H9 (cell line): ENCODE results near the gene DNAJB6. TPM values are rescaled to one million over a fixed set of nuclear protein-coding genes. Genes with fewer than 3 reads are reported as not detected.
A peak's percentile ranks its signal among the peaks of the same experiment; 100 is the strongest.

Experiments used
- DNase-seq: peaks from one replicate; pipeline ENCODE4 v3.0.0-alpha.2; 2017
- H2AFZ ChIP-seq: one replicate; pipeline ENCODE4 v1.6.1; 2013; ENCODE audit warnings: mild to moderate bottlenecking, low read length, control low read depth, moderate library complexity
- H2AK5ac ChIP-seq: 2 replicates; pipeline ENCODE4 v1.6.1; 2013; ENCODE audit warnings: low read length, control low read depth, mixed read lengths; ENCODE audit not compliant: insufficient read length
- H2BK120ac ChIP-seq: one replicate; pipeline ENCODE4 v1.6.1; 2013; ENCODE audit warnings: low read depth, mild to moderate bottlenecking, low read length, control low read depth, inconsistent platforms; ENCODE audit not compliant: poor library complexity, severe bottlenecking
- H2BK12ac ChIP-seq: 2 replicates; pipeline ENCODE4 v1.6.1; 2013; ENCODE audit warnings: low read length, control low read depth, mixed read lengths, low read depth; ENCODE audit not compliant: insufficient read length
- H2BK15ac ChIP-seq: 2 replicates; pipeline ENCODE4 v1.6.1; 2013; ENCODE audit warnings: low read depth, low read length, control low read depth
- H2BK20ac ChIP-seq: one replicate; pipeline ENCODE4 v1.6.1; 2013; ENCODE audit warnings: low read depth, mild to moderate bottlenecking, low read length, control low read depth, inconsistent platforms; ENCODE audit not compliant: poor library complexity, severe bottlenecking
- H2BK5ac ChIP-seq: 2 replicates; pipeline ENCODE4 v1.6.1; 2013; ENCODE audit warnings: low read length, control low read depth, mixed read lengths; ENCODE audit not compliant: insufficient read length
- H3K14ac ChIP-seq: 2 replicates; pipeline ENCODE4 v1.6.1; 2013; ENCODE audit warnings: low read length, control low read depth; ENCODE audit not compliant: insufficient read depth
- H3K18ac ChIP-seq: 2 replicates; pipeline ENCODE4 v1.6.1; 2013; ENCODE audit warnings: low read depth, mild to moderate bottlenecking, mixed read lengths, low read length, control low read depth; ENCODE audit not compliant: insufficient read length
- H3K23ac ChIP-seq: 2 replicates; pipeline ENCODE4 v1.6.1; 2013; ENCODE audit warnings: low read length, control low read depth, mixed read lengths, low read depth; ENCODE audit not compliant: insufficient read length
- H3K23me2 ChIP-seq: 2 replicates; pipeline ENCODE4 v1.6.1; 2013; ENCODE audit warnings: low read depth, mild to moderate bottlenecking, mixed read lengths, low read length, control low read depth; ENCODE audit not compliant: insufficient read length, poor library complexity, severe bottlenecking
- H3K27ac ChIP-seq: 2 replicates; pipeline ENCODE4 v1.5.1; 2013; ENCODE audit warnings: low read length, control low read depth, mixed read lengths, low read depth; ENCODE audit not compliant: insufficient read length
- H3K27me3 ChIP-seq: 2 replicates; pipeline ENCODE4 v1.6.1; 2013; ENCODE audit warnings: low read length, control low read depth, inconsistent platforms; ENCODE audit not compliant: insufficient read depth
- H3K4ac ChIP-seq: 2 replicates; pipeline ENCODE4 v1.6.1; 2013; ENCODE audit warnings: low read depth, mild to moderate bottlenecking, control low read depth, inconsistent platforms, low read length, moderate library complexity
- H3K4me1 ChIP-seq: 2 replicates; pipeline ENCODE4 v1.6.1; 2013; ENCODE audit warnings: low read length, control low read depth, inconsistent platforms; ENCODE audit not compliant: insufficient read depth
- H3K4me2 ChIP-seq: 2 replicates; pipeline ENCODE4 v1.6.1; 2013; ENCODE audit warnings: low read length, control low read depth, mixed read lengths; ENCODE audit not compliant: insufficient read length, insufficient read depth
- H3K56ac ChIP-seq: 2 replicates; pipeline ENCODE4 v1.6.1; 2013; ENCODE audit warnings: low read depth, mild to moderate bottlenecking, mixed read lengths, low read length, control low read depth; ENCODE audit not compliant: insufficient read length
- H3K79me1 ChIP-seq: 2 replicates; pipeline ENCODE4 v1.6.1; 2013; ENCODE audit warnings: low read depth, mild to moderate bottlenecking, moderate library complexity, low read length, control low read depth, inconsistent platforms; ENCODE audit not compliant: insufficient read depth, poor library complexity, severe bottlenecking
- H3K79me2 ChIP-seq: 2 replicates; pipeline ENCODE4 v1.6.1; 2013; ENCODE audit warnings: low read length, control low read depth, inconsistent platforms; ENCODE audit not compliant: insufficient read depth
- H3K9ac ChIP-seq: 2 replicates; pipeline ENCODE4 v1.6.1; 2013; ENCODE audit warnings: low read length, control low read depth, mixed read lengths; ENCODE audit not compliant: insufficient read length; ENCODE audit errors: extremely low read depth
- H3K9me3 ChIP-seq: one replicate; pipeline ENCODE4 v1.6.1; 2013; ENCODE audit warnings: low read depth, low read length, inconsistent platforms; ENCODE audit not compliant: control insufficient read depth
- H3T11ph ChIP-seq: one replicate; pipeline ENCODE4 v1.6.1; 2013; ENCODE audit warnings: mild to moderate bottlenecking, low read length, control low read depth, inconsistent platforms
- H4K20me1 ChIP-seq: one replicate; pipeline ENCODE4 v1.6.1; 2013; ENCODE audit not compliant: control insufficient read depth, insufficient read length, insufficient read depth
- H4K5ac ChIP-seq: 2 replicates; pipeline ENCODE4 v1.6.1; 2013; ENCODE audit warnings: low read depth, mild to moderate bottlenecking, mixed read lengths, low read length, control low read depth; ENCODE audit not compliant: insufficient read length
- H4K8ac ChIP-seq: replicated peaks from 2 replicates; pipeline ENCODE4 v1.6.1; 2013; ENCODE audit warnings: low read length, control low read depth, mixed read lengths, low read depth; ENCODE audit not compliant: insufficient read length
- H4K91ac ChIP-seq: 2 replicates; pipeline ENCODE4 v1.6.1; 2013; ENCODE audit warnings: low read depth, mild to moderate bottlenecking, moderate library complexity, mixed read lengths, low read length, control low read depth; ENCODE audit not compliant: insufficient read length
- H3K27ac Mint-ChIP-seq, 3 experiments: 2 replicates in 2 of 3; 3 replicates in 1 of 3; pipeline ENCODE4 v1.8.0; 2020 to 2021; ENCODE audit warnings: mixed read lengths in 3 of 3, mild to moderate bottlenecking in 1 of 3, moderate library complexity in 1 of 3
- H3K27me3 Mint-ChIP-seq: 2 replicates; pipeline ENCODE4 v1.8.0; 2021; ENCODE audit warnings: low read depth, mild to moderate bottlenecking, moderate library complexity, mixed read lengths
- H3K36me3 Mint-ChIP-seq, 3 experiments: 2 replicates in 2 of 3; 3 replicates in 1 of 3; pipeline ENCODE4 v1.8.0; 2020 to 2021; ENCODE audit warnings: low read depth in 3 of 3, mixed read lengths in 3 of 3; ENCODE audit not compliant: insufficient read depth in 1 of 3
- H3K4me1 Mint-ChIP-seq, 2 experiments: 2 replicates each; pipeline ENCODE4 v1.8.0; 2020; ENCODE audit warnings: mixed read lengths in 2 of 2
- H3K4me3 Mint-ChIP-seq, 2 experiments: 2 replicates in 1 of 2; 3 replicates in 1 of 2; pipeline ENCODE4 v1.8.0; 2020 to 2021; ENCODE audit warnings: mild to moderate bottlenecking in 2 of 2, mixed read lengths in 2 of 2, moderate library complexity in 1 of 2
- H3K9me3 Mint-ChIP-seq, 2 experiments: 2 replicates in 1 of 2; 3 replicates in 1 of 2; pipeline ENCODE4 v1.8.0; 2020; ENCODE audit warnings: mild to moderate bottlenecking in 2 of 2, mixed read lengths in 2 of 2, moderate library complexity in 1 of 2
- WGBS: extraction: QIAGEN DNeasy Blood & Tissue Kit; methylation state at CpG from one replicate; pipeline ENCODE4 v1.1.7; 2013; ENCODE audit warnings: missing lambda C conversion rate, low lambda C conversion rate, mixed read lengths; ENCODE audit not compliant: insufficient read length; ENCODE audit errors: extremely low coverage; 5-methylcytosine and 5-hydroxymethylcytosine counted together
- total RNA-seq: library from RNA; stranded (reverse); gene quantifications from 2 replicates; pipeline ENCODE4 v1.2.1, GENCODE V29; 2021
- TF ChIP-seq, protein P1 (sequence below): fragments of 200-600 bp; sonication (generic); conservative IDR thresholded peaks from 3 replicates; pipeline ENCODE4 v1.8.0; 2021; ENCODE audit warnings: antibody characterized with exemption, mild to moderate bottlenecking

Gene DNAJB6
- total RNA-seq, 1 experiment from 2014 or later = 215 TPM

DNA sequence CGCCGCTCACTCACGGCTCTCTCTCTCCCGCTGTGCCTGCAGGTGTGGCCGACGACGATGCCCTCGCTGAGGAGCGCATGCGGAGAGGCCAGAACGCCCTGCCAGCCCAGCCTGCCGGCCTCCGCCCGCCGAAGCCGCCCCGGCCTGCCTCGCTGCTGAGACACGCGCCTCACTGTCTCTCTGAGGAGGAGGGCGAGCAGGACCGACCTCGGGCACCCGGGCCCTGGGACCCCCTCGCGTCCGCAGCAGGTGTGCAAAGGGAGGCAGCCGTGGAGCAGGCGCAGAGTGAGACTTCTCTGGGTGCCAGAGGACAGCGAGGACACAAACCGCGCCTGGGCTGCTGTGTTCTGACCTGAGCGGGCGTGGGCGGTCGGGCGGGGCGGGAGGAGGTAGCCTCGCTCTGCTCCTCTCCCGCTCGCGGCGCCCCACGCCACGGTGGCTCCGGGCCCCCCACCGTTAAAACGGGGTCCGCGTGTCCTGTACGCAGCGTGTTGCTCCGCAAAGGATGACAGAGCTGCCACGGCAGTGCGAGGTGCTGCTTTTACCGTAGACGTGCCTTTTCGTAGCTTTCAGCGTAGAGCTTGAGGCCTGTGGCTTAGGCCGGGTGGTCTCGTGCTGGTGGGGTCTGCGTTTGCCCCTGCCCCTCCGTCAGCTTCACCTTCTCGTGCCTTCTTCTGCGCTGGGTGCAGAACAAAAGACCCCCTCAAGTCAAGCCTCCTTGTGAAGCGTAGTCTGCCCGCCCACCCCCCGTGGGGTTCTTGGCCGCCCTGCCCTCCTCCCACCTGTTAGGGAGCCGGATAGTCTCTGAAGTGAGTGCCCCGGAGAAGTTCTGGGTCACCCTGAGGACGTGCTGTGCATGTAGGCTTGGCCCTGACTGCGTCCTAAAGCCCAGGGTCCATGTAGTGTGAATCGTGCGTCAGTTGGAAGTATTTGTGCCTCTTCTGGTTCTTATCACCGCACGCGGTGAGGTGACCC is 73.2 kb downstream of the DNAJB6 start:
- no peak overlapping the region for H4K8ac ChIP-seq
- WGBS = no CpG with 5 or more reads among the region's 78 CpGs
- Mint-ChIP-seq H3K4me1 (peaks cover 28 to 40% of the 10 kb centered on the region in 2 experiments), H3K27me3 (no peaks in the 10 kb centered on the region), H3K4me3 (no peak overlapping the region), H3K9me3 (no peaks in the 10 kb centered on the region; a peak in 1 of 5 replicates), H3K36me3 (peaks cover 19 to 48% (median 41%) of the 10 kb centered on the region in 3 experiments), H3K27ac (peak overlapping the region in 2 of 3 experiments; percentile 6 to 58; a peak in 3 of 7 replicates)
- H2BK5ac ChIP-seq = no peak overlapping the region
- H4K5ac ChIP-seq = no peak overlapping the region
- H2BK20ac ChIP-seq = no peak overlapping the region
- no peak overlapping the region for H3K18ac ChIP-seq
- H2BK12ac ChIP-seq = no peak overlapping the region
- H3K14ac ChIP-seq = no peak overlapping the region
- TF ChIP-seq, protein P1, sequence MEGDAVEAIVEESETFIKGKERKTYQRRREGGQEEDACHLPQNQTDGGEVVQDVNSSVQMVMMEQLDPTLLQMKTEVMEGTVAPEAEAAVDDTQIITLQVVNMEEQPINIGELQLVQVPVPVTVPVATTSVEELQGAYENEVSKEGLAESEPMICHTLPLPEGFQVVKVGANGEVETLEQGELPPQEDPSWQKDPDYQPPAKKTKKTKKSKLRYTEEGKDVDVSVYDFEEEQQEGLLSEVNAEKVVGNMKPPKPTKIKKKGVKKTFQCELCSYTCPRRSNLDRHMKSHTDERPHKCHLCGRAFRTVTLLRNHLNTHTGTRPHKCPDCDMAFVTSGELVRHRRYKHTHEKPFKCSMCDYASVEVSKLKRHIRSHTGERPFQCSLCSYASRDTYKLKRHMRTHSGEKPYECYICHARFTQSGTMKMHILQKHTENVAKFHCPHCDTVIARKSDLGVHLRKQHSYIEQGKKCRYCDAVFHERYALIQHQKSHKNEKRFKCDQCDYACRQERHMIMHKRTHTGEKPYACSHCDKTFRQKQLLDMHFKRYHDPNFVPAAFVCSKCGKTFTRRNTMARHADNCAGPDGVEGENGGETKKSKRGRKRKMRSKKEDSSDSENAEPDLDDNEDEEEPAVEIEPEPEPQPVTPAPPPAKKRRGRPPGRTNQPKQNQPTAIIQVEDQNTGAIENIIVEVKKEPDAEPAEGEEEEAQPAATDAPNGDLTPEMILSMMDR = no peak
- no peak overlapping the region for H3K4me2 ChIP-seq
- DNase-seq = peak; percentile 45
- H3K27ac ChIP-seq = no peak overlapping the region
- peaks cover 6% of the 10 kb centered on the region for H3K79me1 ChIP-seq
- H2BK120ac ChIP-seq = no peak overlapping the region
- H3K9me3 ChIP-seq = no peaks in the 10 kb centered on the region
- no peak overlapping the region for H3K56ac ChIP-seq
- no peak overlapping the region for H3K23ac ChIP-seq
- no peak overlapping the region for H2BK15ac ChIP-seq
- H3K4me1 ChIP-seq = no peaks in the 10 kb centered on the region
- H2AFZ ChIP-seq = no peak overlapping the region
- H4K91ac ChIP-seq = no peak overlapping the region
- H3T11ph ChIP-seq = no peak overlapping the region
- H3K27me3 ChIP-seq = no peaks in the 10 kb centered on the region
- H3K79me2 ChIP-seq = peaks cover under 1% of the 10 kb centered on the region; the same call in 1 of the 2 replicates
- no peak overlapping the region for H3K9ac ChIP-seq
- no peak overlapping the region for H3K4ac ChIP-seq
- no peaks in the 10 kb centered on the region for H4K20me1 ChIP-seq
- H2AK5ac ChIP-seq = no peak overlapping the region
- H3K23me2 ChIP-seq = no peaks in the 10 kb centered on the region
